HG02840 (cell line): Measurements from ENCODE around the gene COLEC11.
"Not testable (repeated sequence)": the region's sequence is repeated elsewhere in the genome, so short reads cannot be mapped to it uniquely, and the experiment has no call there.

ENCODE experiments used
- ATAC-seq: cut with Tn5 transposase; IDR thresholded peaks from one replicate; pipeline ENCODE4 v1.9.1; 2021; ENCODE audit warnings: mild to moderate bottlenecking, moderate library complexity, moderate number of reproducible peaks; ENCODE audit not compliant: unreplicated experiment, low FRiP score

The COLEC11 gene

DNA sequence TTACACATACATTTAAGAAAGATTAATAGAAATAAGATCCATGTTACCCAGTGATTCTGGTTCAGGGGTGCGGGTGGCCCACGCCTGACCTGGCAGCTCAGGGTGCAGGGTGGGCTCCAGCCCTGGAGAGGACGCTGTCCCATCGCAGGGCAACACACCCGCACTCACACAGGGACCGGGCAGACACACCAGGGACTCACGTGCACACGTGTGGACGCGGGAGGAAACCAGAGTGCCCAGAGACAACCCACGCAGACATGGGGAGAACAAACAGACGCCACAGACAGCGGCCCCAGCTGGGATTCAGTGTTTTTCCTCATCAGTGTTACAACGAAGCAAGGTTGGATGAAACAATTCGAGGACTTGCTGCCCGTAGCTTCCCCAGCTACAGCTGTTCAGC lies 54.7 kb downstream of the COLEC11 start:
- no peak for ATAC-seq

DNA sequence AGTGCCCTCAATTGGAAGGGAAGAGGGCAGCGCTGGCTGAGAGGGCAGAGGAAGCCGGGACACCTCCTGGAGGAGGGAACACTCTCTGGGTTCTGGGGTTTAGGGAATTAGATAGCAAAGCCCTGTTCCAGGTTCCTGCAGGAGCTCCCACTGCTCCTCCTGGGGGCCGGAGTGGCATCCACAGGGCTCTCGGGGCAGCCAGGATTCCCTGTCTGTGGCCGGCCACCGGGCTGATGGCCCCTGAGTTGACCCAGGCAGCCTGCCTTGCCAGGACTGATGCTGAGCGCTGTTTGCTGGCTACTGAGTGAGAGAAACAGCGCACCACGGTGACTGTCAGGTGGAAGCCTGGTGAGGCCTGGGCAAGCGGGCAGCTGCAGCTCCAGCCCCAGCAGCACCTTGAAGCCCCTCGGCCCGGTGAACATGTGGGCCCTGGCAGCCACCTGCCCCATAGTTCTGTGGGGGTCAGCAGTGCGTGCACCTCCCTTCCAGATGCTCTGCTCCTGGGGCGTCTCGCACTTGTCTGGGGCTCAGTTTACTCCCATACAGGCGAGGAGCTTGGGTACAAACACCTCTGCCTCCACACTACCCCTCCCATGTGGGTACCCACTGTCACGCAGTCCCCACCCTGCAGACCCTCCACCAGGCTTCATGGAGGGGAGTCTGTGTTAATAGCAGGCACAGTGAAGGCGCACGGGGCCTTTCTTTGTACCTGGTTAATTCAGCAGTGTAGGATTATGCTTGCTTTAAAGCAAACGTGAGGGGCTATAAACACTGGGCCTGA lies 55.4 kb downstream of the COLEC11 start:
- ATAC-seq: no peak

DNA sequence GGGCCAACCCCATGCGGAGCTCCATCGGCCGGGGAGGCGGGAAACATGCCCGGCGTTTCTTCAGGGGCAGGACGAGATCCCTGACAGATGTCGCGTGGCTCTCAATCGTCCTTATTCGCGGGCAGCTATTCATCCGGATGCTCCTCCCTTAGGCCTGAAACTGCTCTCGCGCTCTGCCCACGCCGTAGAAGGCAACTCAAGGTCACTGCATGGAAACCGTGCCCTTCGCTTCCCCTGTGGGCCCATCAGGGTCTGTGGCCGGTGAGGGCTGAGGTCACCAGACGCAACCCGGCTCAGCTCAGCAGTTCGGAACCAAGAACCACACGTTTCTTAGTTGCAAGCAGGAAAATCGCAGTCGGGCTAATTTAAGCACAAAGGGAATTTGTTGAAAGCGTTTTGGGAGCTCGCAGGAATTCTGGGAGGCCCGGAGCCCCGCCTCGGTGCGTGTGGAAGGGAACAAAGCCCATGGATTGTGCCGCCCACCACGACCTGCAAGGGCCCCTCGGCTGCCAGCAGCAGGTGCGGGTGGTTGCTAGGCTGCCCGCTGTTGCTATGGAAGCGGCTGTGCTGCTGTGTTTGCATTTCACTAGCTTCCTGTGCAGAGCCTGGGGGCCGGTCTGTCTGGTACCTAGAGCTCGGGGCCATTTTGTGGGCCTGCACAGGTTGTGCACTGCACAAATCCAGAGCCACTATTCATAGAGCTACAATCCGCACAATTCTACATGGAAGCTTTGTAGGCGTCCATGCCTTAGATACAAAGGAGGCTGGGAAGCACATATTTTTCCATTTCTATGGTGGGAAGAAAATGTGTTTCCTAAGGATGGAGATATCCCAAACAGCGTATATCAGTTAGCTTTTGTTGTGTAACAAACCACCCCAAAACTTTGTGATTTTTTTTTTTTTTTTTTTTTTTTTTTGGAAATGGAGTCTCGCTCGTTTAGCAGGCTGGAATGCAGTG lies 57.1 kb downstream of the COLEC11 start:
- peak; percentile 84 for ATAC-seq

DNA sequence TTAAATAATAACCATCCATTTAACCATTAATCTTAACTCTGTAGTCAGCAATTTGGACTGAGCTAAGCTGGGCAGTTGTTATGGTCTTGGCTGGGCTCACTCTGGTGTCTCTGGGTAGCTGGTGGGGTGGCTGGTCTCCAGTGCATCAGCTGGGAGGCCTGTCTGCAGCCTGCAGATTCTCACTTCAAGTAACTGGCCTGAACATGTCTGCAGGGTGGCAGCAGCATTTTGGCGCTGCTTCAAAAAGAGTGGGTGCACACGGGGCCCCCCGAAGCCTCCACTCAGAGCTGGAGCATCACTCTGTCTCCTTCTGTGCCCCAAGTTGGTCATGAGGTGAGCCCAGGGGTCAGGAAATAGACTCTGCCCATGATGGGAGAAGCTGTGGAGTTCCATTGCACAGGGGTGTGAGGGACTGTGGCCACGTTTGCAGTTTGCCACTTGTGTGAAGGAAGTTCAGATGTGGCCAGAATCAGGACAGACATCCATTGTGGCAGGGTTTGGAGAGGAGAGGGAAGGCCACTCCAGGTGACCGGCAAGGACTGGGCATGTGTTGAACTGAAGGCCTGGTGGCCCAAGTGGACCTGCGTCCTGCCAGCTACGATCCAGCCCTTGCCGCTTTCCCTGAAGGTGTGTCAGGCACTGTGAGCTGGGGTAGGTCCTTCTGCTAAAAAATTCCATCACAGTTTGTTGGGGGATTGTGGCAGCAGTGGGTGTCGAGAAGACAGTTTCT lies 58.1 kb downstream of the COLEC11 start:
- ATAC-seq: no peak

DNA sequence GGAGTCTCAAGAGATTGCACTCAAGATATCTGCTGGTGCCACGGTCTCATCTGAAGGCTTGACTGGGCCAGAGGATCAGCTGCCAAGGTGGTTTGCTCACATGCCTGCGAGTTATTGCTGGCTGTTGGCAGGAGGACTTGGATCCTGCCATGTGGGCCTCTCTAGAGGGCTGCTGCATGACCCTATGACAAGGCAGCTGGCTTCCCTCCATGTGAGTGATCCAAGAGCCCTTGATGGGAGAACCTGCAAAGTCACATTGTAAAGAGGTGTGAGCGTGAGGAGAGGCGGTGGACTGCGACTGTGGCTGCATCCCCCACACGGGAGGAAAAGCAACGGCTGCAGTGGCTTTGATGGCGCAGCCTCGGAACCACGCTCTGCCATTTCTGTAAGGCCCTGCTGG lies 59.1 kb downstream of the COLEC11 start:
- no peak for ATAC-seq

DNA sequence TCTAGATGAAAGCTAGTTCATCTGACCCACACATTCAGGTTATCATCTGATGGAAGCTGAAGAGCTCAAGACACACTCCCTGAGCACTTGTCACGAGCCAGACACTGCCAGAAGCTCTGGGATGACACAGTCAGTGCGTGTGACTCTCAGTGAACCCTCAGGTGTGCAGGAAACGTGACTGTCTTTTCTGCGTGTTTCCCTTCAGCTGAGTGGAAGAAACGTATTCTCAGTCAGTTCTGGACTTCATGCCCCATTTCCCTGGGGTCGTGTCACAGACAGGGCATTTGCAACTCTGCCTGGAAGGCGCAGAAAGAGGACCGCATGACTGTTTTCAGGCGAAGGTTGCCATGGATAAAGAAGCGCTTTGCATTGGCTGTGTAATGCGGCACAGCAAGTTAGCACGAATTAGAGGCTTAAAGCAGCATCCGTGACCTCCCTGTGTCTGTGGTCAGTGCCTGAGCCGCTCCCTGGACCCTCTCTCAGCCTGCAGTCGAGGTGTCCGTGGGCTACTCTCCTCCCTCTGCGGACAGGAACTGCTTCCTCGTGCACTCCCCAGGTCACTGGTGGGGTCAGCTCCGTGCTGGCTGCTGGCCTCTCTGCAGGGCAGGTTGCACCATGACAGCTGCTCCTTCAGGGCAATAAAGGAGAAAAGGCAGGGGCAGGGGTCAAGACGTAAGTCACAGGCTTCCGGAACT lies 59.8 kb downstream of the COLEC11 start:
- ATAC-seq: no peak

DNA sequence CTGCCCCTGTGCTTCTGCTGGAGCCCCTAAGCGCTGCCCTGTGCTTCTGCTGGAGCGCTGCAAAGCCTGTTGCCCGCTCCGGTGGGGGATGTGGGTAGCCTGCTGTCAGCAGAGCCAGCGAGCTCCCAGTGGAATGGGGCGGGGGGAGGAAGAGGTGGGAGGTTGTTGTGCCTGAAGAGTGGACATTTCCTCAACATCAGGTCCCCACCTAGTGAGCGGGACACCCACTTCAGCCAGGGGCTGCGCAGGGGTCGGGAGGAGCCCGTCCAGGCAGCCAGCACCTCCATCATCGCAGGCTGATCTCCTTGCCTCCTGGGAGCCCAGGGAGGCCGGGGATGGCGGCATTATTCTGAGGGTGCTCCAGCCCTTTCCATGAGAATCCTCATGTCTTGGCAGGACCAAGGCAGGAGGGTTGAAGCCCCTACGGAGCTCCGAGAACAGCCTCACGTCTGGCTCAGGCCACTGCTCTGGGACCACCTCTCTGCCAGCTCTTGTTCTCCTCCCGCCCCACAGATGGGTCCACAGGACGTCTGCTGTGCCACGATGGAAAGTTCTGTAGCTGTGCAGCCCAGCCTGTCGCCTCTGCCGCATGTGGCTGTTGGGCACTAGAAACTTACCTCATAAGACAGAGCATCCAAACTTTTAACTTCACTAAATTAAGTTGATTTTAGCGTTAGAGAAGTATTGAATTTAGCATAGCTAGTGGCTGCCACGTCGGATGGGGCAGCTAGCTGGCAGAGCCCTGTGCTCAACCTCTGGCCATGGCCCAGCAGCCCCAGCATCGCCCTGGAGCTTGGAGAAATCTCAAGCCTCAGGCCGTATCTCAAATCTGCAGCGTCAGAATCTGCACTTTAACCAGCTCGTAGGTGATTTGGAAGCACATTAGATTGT lies 61.2 kb downstream of the COLEC11 start:
- ATAC-seq: no peak

DNA sequence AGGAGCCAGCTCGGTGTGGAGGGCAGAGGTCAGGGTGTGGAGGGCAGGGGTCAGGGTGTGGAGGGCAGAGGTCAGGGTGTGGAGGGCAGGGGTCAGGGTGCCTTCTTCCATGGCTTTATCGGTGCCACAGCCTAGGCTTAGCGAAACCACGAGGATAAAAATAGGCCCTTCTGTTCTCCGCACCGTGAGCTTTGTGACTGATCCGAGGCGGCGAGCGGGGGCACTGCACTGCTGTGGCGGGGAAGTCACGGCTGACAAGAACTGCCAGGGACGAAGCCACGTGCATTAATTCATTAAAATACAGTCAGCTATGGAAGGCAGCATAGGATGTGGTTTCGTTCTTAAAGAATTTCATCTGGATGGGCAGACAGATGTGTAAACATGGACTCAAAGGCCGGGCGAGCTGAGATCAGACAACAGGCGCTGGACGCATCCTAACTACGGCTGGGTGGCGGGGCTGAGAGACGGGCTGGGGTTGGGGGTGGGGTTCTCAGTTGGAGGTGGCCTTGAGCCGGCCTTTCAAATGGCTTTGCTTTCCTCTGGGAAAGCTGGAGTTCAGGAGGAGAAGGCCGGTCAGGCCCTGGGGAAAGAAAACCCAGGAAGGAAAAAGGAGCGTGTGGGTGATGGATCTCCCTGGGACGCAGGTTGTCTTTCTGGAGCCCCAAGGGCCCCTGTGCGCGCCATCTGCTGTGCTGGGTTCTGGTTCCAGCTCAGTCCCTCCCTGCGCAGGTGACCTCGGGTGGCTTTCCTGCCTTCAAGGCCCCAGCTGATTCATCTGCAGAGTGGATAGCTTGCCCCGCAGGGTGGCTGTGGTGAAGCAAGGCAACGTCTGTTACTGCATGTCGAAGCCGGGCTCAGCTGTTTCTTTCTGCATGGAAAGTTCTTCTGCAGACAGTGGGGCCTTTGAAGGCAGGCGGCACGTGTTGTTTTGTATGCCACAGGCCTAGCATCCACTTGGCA lies 62.1 kb downstream of the COLEC11 start:
- ATAC-seq: no peak

DNA sequence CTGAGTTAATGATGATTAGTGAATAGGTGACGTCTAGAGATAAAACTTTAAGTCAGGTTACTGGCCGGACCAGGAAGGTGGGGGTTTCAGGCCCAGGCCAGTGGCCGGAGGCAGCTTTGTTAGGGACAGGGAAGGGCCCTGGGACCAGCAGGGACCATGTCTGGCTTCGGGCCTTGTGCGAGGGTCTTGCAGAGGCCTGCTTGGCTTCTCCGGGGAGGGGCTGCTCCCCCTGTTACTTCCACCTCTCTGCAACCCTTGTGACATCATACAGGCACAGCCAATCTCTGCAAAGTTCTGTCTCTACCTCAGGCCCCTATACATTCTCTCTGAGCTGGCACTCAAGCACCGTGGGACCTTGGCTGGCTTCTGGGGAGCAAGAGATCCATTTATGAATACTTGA lies 63.0 kb downstream of the COLEC11 start, which contains the start of gene ALLC:
TSS of gene ALLC (plus strand) at position 320 of the 400 bp plus-strand sequence. CDS start 12,958 bp downstream, outside the sequence.
- no peak for ATAC-seq

DNA sequence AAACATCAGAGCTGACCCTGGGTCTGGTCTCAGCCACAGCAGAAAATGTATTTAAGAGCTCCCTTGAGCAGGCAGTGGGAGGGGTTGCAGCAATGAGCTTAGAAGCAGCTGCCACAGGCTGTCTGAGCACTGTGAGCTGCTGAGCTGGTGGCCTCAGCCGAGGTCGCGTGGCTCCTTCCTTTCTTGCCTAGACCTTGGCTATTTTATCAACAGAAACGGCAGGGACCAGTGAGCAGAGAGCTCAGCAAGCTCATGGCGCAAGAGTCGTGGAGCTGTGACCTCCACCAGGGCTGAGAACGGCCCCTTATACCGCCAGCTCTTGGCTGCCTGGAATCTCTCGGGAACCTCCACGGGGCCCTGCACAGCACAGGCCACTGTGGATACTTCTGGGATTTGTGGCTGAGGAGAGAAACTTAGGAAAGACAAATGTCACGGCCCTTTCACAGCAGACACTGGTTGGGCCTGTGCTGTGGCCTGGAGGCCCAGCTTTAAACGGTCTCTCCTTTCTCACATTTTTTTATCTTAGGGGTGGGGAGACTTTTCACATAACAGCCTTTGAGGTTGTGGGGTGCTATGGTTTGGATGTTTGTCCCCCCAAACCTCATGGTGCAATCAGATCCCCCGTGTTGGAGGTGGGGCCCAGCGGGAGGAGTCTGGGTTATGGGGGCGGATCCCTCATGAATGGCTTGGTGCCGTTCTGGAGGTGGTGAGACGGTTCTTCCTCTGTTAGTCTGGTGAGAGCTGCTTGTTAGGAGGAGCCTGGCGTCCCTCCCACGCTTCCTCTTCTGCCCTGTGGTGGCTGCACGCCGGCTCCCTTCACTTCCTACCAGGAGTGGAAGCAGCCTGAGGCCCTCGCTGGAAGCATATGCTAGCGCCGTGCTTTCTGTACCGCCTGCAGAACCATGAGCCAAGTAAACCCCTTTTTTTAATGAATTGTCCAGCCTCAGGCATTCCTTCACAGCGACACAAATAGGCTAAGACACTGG lies 64.8 kb downstream of the COLEC11 start:
- no peak for ATAC-seq

DNA sequence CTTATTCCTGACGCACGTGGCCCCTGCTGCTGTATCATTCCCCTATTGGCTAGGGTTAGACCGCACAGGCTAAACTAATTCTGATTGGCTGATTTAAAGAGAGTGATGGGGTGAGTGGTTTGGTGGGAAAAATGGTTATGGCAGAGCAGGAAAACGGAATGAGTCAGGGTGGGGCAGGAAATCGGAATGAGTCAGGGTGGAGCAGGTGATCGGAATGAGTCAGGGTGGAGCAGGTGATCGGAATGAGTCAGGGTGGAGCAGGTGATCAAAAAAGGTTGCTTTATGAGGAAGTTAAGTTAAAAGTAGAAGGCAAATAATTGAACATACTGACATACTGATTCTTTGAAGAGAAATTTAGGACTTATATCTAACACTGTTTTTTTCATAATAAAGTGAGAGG lies 65.7 kb downstream of the COLEC11 start:
- ATAC-seq: not testable (repeated sequence)

DNA sequence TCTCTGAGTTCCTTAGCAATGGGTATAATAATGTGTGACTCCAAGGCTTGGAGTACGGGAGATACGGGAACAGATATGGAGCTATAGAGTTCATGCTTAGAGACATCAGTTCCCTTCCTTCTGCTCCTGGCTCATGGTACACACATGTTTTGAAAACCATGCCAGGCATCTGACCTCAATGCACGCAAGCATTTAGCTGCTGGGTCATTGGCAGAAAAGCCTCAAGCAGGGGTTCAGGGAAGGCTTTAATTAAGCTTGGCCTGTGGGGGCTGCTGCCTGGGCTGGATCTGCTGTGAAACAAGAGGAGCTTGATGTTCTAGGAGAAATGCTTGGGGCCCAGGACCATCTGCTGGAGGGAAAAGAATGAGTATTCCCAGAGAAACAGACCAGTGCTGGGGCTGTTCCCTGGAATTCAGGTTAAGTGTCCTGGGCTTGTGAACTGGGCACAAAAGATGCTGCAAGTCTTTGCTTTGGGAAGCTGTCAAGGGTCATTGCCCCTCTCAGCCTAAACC lies 66.3 kb downstream of the COLEC11 start:
- no peak for ATAC-seq

DNA sequence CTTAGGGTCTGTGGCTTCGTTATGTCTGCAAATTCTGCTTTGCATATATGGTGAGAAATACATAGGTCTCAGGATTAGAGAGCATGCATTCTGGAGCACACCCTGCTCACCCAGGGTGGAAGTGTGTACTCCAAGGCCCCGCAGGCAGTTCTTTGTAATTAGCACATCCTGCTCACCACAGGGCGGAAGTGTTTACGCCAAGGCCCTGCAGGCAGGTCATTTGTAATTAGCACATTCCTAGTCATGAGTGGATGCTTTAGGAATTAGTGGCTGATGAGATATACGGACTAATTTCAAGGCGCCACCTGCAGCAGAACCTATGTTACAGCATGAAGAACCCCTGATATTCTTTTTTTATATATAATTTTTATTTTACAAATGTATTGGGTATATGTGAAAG lies 67.3 kb downstream of the COLEC11 start:
- no peak for ATAC-seq

DNA sequence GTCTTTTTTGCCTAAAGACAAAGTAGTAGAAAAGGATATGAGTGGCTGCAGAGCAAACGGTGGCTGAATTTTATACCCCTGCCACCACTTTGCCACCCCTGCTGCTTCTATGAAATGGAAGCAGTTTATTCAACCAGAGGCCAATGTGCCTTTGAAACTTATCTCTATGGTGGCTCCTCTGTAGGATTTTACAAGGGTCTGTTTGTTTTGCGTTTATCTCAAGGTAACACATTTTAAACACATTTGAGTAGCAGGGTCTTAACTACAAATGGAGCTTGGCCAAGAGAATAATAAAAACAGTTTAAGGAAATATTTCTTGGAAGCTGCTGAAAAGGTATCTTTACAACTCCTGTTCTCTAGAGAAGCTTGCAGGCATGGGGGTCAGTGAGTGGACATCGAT lies 69.2 kb downstream of the COLEC11 start:
- no peak for ATAC-seq

DNA sequence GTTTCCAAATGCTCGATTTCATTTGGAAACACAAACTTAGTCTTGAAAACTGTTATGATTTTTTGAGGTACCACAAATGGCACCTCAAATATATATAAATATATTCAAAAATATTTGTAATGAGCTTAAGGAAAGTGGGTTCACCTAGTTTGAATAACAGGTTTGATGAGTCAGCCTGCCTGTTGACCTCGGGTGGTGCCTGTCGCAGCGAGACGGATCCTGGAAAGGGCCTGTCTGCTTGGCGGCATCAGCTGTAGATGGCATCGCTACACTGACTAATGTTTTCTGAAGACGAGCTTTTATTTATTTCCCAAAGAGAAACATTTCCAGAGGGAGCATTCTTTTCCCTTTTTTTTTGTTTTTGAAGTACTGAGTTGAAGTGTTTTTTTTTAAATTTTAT lies 70.0 kb downstream of the COLEC11 start:
- no peak for ATAC-seq

DNA sequence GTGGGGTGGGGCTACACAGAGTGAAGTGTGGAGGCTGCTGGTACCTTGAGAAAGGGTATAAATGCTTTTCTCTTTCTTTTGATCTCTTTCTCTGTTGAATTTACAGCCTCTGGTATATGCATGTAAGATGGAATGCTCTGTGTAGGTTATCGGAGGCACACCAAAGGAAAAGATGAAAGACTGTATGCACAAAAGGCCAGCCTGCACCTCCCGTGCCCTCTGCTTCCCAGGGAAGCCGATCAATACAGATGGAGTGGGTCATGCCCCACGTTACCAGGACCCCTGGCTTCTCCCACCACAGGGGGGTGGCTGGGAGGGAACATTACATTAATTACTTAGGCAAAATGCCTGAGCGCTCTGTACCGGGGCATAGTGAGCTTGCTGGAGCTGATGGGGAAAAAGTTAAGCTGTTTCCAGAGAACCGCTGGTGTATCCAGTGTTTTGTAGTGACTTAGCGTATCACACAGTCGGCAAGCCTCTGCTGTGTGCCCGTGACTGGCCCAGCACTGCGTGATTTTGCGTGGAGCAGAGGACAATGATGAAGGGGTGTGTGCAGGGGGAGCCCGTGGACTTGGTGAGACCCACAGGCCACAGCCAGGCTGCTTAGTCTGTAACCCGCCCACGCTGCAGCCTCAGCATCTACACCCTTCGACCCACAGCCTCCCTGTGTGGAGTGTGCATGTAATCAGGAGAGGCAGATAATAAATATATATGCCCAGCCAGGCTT lies 71.1 kb downstream of the COLEC11 start:
- no peak for ATAC-seq
